ENCODE measurements around the gene MEGF11.
A peak's percentile ranks its signal among the peaks of the same experiment; 100 is the strongest.

Gene MEGF11

GRCh38 chr15:65931221-65931620, 322.3 kb downstream of the MEGF11 start:
- DNase-seq, result no peak

GRCh38 chr15:65930134-65930533, 323.4 kb downstream of the MEGF11 start:
- DNase-seq, result no peak

DNA sequence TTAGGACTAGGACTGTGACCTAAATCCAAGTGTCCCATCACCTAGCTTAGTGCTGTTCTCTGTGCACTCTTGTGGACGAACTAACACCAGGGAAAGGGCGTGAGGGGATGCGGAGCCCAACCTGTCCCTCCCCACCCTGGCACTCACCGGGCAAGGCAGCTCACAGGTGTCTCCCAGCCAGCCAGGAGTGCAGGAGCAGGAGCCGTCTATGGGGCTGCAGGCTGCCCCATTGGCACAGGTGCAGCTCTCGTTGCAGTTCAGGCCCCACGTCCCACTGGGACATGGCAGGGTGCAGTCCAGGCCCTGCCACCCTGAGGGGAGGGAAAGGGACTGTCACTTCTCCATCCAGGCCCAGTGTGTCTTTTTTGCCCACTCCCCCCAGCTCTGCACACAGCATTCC, 324.0 kb downstream of the MEGF11 start:
- DNase-seq, result no peak

- DNase-seq, result no peak
These were observed 326.0 kb downstream of the MEGF11 start for GRCh38 chr15:65927545-65927944.

DNA sequence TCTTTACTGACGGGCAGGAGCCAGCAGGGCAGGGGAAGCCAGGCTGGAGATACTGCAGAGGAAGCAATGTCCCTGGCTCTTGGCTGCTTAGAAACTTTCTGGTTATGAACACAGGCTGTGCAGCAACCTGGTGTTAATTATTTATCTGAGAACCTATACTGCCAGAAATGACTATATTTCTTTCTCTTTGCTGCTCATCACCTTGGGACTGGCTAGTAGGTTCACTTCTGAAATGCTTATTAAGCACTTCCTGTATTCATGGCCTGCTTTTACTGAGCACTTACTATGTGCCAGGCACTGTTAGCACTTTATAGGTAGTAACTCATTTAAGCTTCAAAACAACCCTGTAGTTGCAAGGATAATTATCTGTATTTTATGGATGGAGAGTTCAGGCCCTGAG, 326.7 kb downstream of the MEGF11 start:
- no peak for DNase-seq

- no peak for DNase-seq
These were observed 327.1 kb downstream of the MEGF11 start for GRCh38 chr15:65926459-65926858.

DNA sequence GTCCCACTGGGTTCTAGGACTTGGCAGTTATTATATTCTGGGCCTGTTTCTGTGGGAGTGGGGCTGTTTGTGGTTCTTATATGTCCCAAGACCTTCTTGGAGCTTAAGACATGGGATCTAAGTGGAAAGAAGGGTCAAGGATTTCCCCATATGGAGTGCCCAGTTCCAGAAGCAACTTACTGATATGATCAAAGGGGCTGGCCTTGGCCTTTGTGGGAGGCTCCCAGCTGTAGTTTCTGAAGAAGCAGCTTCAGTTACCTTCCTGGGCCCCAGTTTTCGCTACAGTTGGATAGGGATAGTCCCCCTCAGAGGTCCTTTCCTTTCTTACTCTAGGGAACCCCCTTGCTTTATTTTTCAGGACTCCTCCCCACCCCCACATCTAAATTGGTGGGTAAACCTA, 328.2 kb downstream of the MEGF11 start:
- DNase-seq, result no peak

DNA sequence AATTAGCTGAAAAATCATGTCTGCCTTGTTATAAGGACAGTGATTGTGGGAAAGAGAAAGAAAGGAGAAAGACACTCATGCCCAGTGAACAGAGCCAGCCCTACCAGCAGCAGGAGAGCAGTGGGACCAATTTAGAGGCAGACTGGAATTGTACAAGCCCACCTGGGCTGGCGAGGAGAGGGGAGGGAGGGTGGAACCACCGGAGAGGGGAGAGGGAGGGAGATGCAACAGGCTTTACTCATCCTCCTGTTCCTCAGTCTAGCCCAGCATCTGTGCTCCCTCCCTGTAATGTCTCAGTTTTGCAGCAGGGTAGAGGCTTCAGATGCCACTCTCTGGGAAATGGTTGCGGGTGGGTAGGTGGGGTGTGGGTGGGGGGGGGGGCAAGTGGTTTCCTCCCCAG, 329.5 kb downstream of the MEGF11 start:
- no peak for DNase-seq

DNA sequence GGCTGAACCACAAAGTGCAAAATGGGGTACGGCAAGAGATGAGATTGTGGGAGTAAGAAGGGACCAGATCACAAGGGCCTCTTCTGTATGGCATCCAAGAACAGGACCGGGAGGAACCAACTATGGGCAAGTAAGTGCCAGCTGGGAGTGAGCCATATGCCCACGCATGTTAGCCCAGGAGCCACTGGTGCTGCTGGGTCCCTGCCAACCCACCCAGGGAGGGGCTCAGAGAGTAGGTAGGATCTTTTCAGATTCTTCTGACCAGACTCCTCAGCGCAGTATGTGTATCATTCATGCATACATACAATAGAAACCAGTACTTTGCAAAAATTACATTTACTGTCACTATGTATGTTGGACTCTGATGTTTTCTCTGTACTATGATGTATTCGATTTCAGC, 330.3 kb downstream of the MEGF11 start:
- no peak for DNase-seq

- DNase-seq, result no peak
These were observed 330.9 kb downstream of the MEGF11 start for GRCh38 chr15:65922621-65923020.

- DNase-seq, result no peak
These were observed 331.8 kb downstream of the MEGF11 start for GRCh38 chr15:65921780-65922179.

DNA sequence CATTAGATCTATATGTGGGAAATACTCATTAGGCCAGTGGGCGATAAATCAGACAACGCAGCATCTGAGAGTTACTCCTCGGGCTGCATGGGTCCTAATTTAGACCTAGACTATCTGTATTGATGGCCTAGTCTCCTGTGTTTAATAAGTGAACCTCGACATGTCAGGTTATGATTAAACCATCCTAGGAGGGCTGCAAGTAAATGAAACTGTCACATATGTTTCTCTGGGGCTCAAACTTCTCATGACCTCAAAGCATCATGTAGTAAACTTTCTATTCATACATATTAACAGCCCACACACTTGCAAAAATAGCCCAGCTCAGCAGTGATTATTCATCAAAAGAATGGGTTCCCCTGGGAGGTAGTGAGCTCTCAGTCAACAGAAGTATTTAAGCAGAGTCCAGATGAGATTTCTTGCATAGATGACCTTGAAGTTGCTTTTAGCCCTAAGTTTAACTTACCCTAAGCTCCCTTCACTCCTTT, 332.7 kb downstream of the MEGF11 start:
- DNase-seq, result no peak

DNA sequence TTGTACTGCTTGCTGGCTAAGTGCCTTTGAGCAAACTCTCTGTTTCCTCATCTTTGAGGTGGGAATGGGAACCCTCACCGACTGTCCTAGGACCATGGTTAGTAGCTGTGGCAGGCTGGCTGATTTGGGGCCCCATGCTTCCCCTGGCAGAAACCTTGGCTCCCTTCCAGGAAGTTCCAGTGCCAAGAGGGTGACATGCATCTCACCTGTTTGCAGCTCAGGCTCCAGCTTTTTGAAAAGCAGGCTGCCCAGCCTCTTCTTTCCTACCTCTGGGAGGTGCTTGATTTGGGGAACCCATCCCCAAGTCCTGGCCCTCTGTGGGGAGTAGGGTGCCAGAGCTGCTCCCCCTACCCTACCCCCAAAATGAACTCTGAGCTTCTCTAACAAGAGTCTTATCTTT, 333.4 kb downstream of the MEGF11 start:
- no peak for DNase-seq

DNA sequence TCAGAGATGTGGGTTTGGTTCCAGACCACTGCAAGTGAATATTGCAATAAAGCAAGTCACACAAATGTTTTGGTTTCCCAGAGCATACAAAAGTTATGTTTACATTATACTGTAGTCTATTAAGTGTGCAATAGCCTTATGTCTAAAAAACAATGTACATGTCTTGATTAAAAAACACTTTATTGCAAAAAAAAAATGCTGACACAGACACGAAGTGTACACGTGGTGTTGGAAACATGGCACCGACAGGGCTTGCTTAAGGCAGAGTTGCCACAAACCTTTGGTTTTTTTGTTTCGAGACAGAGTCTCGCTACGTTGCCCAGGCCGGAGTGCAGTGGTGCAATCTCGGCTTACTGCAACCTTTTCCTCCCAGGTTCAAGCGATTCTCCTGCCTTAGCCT, 334.2 kb downstream of the MEGF11 start:
- no peak for DNase-seq

GRCh38 chr15:65918945-65919344, 334.6 kb downstream of the MEGF11 start:
- DNase-seq, result no peak

GRCh38 chr15:65918357-65918920, 335.1 kb downstream of the MEGF11 start:
- no peak for DNase-seq

GRCh38 chr15:65917936-65918335, 335.6 kb downstream of the MEGF11 start:
- DNase-seq, result no peak

DNA sequence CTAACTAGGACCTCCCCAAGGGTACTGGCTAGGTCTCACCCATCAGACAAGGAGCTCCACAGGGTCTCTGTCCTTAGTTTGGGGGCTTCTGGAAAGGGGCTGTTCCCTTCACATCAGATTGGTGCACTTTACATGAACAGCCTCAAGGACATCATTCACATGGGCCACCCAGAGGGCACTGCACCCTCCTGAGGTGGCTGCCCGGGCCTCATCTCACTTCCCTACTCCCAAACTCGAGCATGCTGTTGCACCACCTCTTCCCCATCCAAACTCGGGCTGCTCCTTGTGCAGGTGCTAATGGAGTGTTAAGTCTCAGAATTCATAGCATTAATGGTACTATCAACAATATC, 336.2 kb downstream of the MEGF11 start:
- no peak for DNase-seq

DNA sequence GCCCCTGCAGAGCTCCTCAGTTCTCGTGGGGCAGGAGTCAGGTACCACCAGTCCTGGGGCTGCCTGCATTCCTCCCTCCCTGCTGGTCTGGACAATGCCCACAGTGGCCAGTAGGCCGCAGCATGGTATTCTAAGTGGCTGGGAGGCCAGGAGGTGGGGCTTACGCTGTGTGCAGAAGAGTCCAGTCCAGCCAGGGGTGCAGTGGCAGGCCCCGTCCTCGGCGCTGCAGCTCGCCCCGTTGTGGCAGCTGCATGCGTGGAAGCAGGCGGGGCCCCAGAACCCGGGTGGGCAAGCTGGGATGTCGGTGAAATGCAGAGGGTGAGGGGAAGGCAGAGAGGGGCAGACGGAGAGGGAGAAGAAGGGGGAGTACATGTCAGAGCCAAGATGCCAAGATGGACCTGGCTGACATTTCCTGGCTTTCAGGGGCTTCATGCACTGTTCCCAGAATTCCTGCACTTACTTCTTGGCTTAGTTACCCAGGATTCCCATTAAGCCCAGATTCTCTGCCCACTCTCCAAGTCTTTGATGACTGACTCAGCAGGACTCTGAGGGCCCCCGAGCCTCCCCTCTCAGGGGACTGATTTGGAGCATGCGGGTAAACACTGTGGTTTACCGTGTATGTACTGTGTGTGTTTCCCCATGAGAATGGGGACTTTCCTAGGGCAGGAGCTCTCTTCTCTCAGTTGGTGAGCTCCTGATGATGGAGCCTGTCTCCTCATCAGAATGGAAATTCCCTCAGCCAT, 336.7 kb downstream of the MEGF11 start:
- peak in 2 of 5 experiments; percentile 5 to 72 for DNase-seq

DNA sequence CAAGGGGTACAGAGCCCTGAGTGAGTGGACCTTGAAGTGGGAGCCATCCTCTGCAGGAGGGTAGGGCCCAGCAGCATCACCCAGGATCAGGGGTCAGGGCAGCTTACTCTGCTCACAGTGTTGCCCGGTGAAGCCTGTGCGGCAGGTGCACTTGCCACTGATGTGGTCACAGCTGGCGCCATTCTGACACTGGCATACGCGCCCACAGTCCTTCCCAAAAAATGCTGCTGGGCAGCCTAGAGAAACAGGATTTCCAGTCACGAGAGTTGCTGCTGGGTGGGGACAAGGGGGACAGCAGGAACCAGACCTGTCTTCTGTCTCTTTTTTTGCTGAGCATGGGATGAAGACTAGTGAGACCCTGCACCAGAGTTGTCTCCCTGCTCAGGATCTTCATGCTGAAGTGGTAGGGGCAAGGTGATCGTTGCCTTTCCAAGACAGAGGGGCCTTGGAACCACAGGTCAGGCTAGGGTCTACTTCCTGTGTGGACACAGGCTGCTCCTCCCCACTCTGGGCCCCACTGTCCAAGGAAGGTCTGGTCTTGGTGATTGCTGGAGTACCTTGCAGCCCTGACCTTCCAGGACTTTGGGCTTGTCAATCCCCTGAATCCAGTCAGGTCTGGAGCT, 337.4 kb downstream of the MEGF11 start:
- no peak for DNase-seq

- DNase-seq, result no peak
These were observed 338.3 kb downstream of the MEGF11 start for GRCh38 chr15:65914981-65915925.

DNA sequence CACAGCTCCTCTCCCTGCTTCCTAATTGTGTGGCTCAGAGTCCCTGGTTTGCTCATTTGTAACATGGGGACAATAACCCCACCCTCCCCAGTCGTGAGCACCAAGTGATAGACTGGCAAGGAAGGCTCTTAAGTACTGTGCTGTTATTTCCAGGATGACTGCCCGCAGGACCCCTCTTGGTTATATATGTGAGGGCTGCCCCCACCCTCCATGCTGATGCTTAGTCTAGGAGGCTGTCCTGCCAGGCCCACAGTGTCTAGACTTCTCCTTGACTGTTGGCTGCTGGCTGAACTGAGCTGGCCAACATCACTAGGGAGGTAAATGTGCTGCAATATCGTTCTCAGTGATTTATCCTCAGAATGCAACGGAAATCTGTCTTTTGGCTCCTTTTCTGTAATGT, 339.2 kb downstream of the MEGF11 start:
- no peak for DNase-seq

DNA sequence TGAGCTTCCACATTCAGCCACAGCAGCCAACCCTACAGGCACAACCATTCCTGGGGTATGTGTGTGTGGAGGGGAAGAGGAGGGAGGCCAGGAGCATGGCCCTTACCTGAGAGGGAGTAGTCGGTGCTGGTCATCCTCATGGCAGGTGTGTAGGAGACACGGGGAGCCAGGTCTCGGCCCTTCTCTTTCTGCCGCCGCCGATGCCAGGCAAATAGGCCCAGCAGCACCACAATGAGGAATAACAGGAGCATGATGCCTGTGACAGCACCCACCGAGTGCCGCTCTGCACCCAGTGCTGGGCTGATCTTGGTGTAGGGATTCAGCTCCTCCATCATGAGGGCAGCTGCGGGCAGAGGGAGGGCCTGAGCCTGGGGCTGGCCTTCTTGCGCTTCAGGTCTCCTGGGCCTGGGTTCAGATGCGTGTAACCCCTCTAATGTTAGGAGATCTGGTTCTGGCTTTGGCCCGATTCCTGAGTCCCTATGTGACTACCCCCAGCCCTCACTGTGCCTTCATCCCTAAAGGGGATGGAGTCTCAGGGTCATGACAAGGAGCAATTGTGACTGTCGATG, 339.8 kb downstream of the MEGF11 start:
- DNase-seq, result no peak

Data from T-helper 2 cell (primary cell).